Measurements from ENCODE around the gene PAX9. TPM values are rescaled to one million over a fixed set of nuclear protein-coding genes. Genes with fewer than 3 reads are reported as not detected.
A peak's percentile ranks its signal among the peaks of the same experiment; 100 is the strongest.

Gene PAX9
- total RNA-seq, 1 experiment from 2014 or later: 5.5 TPM

DNA sequence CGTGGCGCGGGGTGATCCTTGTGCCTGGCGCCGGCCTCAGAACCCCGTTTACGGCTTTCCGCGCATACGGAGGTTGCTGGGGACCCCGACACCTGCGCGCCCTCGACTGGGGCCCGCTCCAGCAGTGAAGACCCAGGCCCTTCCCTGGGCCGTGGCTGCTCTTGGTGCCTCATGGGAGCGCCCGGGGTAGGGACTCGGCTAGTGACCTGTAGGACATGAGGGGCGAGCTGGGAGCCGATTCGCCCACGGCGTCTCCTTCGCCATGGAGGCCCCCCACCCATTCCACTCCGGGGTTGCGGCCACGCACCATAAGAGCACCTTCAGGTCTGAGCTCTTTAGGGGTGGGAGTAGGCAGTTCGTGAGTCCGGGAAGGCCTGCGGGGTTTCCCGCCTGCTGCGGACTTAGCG, 14.2 kb upstream of the PAX9 start:
- Mint-ChIP-seq H3K4me3 (ENCODE audit: unreplicated experiment) (peak overlapping the region; percentile 71), H3K9me3 (ENCODE audit: unreplicated experiment) (no peaks in the 10 kb centered on the region), H3K27me3 (ENCODE audit: insufficient read depth, unreplicated experiment) (no peaks in the 10 kb centered on the region), H3K36me3 (ENCODE audit: insufficient read depth, unreplicated experiment) (peaks cover 5% of the 10 kb centered on the region), H3K27ac (ENCODE audit: low read depth, unreplicated experiment) (no peak overlapping the region), H3K4me1 (ENCODE audit: insufficient read depth, unreplicated experiment) (peaks cover 5% of the 10 kb centered on the region)
- POLR2A ChIA-PET: interaction anchor here (1.1 to 3.0 kb wide), 4 partner anchors 28 to 503 kb away, joined by 4 to 15 read pairs (median 10); no protein-coding TSS in a partner anchor
- no peak for DNase-seq (ENCODE audit: unreplicated experiment)
- CTCF ChIA-PET: interaction anchor here (0.6 to 9.6 kb wide), 45 partner anchors 11 to 802 kb away, joined by 3 to 157 read pairs (median 4); partner anchors contain the start of gene PAX9
- TF ChIP-seq, protein P1, sequence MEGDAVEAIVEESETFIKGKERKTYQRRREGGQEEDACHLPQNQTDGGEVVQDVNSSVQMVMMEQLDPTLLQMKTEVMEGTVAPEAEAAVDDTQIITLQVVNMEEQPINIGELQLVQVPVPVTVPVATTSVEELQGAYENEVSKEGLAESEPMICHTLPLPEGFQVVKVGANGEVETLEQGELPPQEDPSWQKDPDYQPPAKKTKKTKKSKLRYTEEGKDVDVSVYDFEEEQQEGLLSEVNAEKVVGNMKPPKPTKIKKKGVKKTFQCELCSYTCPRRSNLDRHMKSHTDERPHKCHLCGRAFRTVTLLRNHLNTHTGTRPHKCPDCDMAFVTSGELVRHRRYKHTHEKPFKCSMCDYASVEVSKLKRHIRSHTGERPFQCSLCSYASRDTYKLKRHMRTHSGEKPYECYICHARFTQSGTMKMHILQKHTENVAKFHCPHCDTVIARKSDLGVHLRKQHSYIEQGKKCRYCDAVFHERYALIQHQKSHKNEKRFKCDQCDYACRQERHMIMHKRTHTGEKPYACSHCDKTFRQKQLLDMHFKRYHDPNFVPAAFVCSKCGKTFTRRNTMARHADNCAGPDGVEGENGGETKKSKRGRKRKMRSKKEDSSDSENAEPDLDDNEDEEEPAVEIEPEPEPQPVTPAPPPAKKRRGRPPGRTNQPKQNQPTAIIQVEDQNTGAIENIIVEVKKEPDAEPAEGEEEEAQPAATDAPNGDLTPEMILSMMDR (IDR thresholded peaks at IDR 0.05; ENCODE audit: unreplicated experiment): no peak
- intact Hi-C loops (cut with micrococcal nuclease): no loop called here
- no TSS peak for BruUV-seq (replicated peaks)

DNA sequence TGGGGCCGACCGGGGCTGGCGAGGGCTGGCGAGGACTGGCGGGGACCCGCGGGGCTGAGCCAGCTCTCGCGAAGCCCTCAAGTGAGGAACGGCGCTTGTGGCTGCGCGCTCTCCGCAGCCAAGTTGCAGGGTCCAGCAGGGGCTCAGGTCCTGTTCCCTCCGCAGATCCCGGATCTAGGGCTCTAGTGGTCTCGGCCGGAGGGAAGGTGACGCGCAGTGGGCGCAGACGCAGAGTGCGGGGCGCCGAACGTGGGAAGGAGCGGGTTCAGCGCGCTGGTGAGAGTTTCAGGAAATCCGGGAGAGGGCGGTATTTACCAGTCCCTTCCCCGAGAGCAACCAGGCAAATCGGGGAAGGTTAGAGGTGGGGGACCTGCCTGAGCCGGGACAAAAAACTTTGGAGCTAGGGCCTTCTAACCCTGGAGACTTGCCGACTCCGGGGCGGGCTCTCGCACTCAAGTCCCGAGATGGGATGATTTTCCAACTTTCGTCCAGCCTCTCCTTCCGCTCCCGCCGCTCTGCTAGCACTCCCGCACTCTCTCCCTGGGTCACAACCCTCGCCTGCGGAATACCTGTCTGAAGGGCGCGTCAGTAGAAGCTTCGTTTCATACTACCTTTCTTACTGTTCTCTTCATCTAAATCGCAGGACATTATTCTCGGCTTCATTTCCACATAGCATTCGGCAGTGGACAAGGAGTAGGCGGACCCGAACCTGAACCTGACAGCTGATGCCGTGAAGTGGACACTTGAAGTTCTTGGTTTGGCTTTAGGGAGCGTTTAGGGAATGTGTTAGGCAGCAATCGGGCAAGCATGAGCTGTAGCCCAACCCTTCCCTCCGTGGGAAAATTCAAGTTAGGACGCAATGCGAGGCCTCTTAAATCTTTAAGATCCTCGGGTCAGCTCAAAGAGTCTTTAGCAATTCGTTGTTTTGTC, 13.6 kb upstream of the PAX9 start:
- peaks cover 5% of the 10 kb centered on the region for H3K36me3 Mint-ChIP-seq (ENCODE audit: insufficient read depth, unreplicated experiment)
- intact Hi-C loops (cut with micrococcal nuclease): loop anchor here (1.0 kb wide), 5 partner anchors 99 to 585 kb away; no protein-coding TSS in a partner anchor
- BruUV-seq (replicated peaks): no TSS peak
- peaks cover 5% of the 10 kb centered on the region for H3K4me1 Mint-ChIP-seq (ENCODE audit: insufficient read depth, unreplicated experiment)
- peak overlapping the region; percentile 71 for H3K4me3 Mint-ChIP-seq (ENCODE audit: unreplicated experiment)
- H3K27ac Mint-ChIP-seq (ENCODE audit: low read depth, unreplicated experiment): no peak overlapping the region
- no peaks in the 10 kb centered on the region for H3K27me3 Mint-ChIP-seq (ENCODE audit: insufficient read depth, unreplicated experiment)
- TF ChIP-seq, protein P1 (IDR thresholded peaks at IDR 0.05; ENCODE audit: unreplicated experiment): peak; percentile 65
- peak; percentile 63 for DNase-seq (ENCODE audit: unreplicated experiment)
- H3K9me3 Mint-ChIP-seq (ENCODE audit: unreplicated experiment): no peaks in the 10 kb centered on the region
- ChIA-PET CTCF (interaction anchor here (0.6 to 9.6 kb wide), 64 partner anchors 9 to 801 kb away, joined by 3 to 157 read pairs (median 4); partner anchors contain the start of gene PAX9), POLR2A (interaction anchor here (0.6 to 3.0 kb wide), 8 partner anchors 9 to 502 kb away, joined by 3 to 15 read pairs (median 4); partner anchors contain the start of gene PAX9)

DNA sequence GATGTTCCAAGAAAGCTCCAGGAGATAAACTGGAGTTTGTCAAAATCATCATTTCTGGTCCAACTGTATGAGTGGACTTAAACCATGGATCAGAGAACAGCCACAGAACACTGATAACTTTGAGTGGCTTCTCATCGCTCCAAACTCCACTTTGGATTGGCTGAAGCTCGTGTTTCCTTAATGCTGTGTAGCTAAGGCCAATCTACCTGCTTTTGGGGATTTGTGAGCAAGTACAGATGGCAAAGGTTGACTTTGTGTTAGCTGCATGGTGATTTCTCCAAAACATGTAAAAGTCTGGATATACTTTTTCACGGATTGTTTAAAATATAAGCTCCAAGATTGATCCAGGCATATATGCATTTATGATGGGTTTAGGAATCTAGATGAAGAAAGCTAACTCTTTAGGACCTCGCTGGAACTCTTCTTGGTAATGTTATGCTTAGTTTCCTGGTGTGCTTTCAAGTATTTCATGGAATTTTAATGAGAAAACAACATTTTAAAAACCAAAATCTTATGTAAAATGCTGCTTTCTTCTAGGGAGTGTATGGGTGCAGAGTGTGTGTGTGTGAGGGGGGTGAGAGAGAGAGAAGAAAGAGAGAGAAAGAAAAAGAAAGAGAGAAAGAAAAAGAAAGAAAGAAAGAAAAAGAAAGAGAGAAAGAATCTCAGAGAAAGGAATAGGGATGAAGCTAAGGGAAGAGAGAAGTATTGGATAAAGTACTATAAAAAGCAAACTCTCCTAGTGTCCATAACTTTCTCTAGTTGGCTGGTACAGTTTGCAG, 11.6 kb upstream of the PAX9 start:
- peaks cover 5% of the 10 kb centered on the region for H3K4me1 Mint-ChIP-seq (ENCODE audit: insufficient read depth, unreplicated experiment)
- intact Hi-C loops (cut with micrococcal nuclease): no loop called here
- no peak overlapping the region for H3K4me3 Mint-ChIP-seq (ENCODE audit: unreplicated experiment)
- CTCF ChIA-PET: interaction anchor here (0.6 to 9.6 kb wide), 14 partner anchors 9 to 583 kb away, joined by 3 to 157 read pairs (median 5); partner anchors contain the start of gene PAX9
- TF ChIP-seq, protein P1 (IDR thresholded peaks at IDR 0.05; ENCODE audit: unreplicated experiment): no peak
- no TSS peak for BruUV-seq (replicated peaks)
- no peak for DNase-seq (ENCODE audit: unreplicated experiment)
- H3K9me3 Mint-ChIP-seq (ENCODE audit: unreplicated experiment): no peaks in the 10 kb centered on the region
- peaks cover 5% of the 10 kb centered on the region for H3K36me3 Mint-ChIP-seq (ENCODE audit: insufficient read depth, unreplicated experiment)
- H3K27me3 Mint-ChIP-seq (ENCODE audit: insufficient read depth, unreplicated experiment): no peaks in the 10 kb centered on the region
- peak overlapping the region; percentile 32 for H3K27ac Mint-ChIP-seq (ENCODE audit: low read depth, unreplicated experiment)
- POLR2A ChIA-PET: interaction anchor here (0.6 to 3.0 kb wide), 5 partner anchors 41 to 500 kb away, joined by 3 to 15 read pairs (median 6); no protein-coding TSS in a partner anchor
